ENCODE measurements around the gene TRAPPC12.
A peak's percentile ranks its signal among the peaks of the same experiment; 100 is the strongest.

Gene TRAPPC12

DNA sequence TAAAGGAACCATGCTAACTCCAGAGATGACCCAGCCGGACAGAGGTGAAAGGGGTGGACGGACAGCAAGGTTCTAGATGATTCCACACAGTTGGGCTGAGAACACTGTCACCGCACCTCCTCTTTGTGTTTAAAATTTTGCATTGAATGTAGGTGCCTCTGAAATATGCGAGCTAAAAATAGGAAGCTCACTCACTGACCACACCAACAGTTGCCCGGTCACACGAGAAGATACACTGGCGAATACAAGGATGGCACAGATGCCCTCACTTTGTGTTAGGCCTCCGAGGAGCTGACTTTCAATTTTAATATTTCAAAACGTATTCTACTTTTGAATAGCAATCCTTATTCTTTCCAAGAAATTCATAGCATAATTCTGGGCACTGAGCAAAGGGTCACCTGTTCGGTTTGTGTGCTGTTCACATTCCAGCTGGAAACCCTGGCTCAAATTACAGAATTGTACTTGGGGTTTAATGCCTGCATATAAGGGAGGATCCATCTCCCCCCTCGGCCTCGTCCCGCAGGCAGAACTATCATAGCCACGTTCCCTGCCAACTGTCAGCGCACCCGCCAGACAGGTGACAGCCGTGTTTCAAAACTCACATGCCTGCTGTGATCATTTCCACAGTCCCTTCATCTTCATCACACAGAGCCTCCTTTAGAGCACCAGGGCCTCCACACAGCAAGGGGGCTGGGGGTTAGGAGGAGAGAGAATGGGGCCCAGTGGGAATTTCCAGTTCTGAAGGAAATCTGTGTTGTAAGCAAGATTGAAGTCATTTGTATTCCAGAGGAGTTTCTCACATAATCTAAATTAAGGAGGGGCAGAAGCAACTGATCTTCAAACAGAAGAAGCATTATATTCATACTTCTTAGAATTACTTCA lies 91.6 kb downstream of the TRAPPC12 start:
- no peak for DNase-seq

DNA sequence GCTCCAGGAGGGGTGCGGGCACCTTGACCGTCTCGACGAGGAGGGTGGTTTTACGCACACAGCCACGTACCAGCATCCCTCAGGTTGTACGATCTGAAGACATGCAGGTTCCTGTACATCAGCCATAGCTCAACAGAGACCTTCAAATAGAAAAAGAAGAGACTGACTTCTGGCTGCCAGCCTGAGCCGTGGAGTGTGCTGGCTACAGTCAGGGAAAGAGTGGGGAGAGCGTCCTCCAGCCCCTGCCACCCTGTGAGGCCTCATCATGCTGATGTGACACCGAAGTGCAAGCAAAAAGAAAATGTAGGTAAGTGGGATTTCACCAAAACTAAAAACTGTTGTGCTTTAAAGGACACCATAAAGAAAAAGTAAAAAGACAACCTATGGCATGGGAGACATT lies 92.8 kb downstream of the TRAPPC12 start:
- no peak for DNase-seq

DNA sequence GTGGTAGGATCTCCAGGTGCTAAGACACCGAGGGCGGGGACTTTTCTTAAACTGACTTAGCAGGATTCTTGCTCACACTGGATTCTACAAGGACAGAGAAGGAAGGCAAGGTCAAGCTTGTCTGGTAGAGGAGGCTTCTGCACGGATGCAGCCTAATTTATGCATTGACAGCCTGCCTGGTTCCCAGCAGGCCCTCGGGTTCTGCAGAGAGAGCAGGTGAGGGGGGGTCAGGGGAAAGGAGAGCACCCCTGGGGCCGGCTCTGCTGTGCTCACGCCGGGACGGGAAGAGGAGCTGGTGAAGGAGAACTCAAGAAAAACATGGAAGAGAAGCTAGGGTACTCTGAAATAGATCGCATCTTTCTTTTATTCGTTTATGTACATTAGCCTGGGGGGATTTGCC lies 93.5 kb downstream of the TRAPPC12 start:
- no peak for DNase-seq

DNA sequence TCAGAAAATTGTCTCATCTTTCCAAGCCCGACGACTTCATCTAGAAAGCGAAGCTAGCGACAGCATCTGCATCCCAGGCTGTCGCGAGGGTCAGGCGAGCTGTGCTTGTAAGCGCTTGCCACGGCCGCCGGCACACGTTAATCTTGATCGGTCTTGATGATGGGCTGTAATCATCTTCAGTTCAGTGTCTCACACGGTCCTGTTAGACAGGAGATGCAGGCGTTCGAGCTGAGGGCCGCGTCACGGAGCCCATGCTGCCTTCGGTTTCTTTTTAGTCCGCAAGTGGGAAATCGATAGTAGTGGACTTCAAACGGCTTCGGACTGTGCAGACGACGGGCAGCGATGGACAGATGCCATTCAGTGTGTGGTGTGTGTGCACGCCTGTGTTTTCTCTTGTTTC lies 96.3 kb downstream of the TRAPPC12 start:
- DNase-seq: no peak

DNA sequence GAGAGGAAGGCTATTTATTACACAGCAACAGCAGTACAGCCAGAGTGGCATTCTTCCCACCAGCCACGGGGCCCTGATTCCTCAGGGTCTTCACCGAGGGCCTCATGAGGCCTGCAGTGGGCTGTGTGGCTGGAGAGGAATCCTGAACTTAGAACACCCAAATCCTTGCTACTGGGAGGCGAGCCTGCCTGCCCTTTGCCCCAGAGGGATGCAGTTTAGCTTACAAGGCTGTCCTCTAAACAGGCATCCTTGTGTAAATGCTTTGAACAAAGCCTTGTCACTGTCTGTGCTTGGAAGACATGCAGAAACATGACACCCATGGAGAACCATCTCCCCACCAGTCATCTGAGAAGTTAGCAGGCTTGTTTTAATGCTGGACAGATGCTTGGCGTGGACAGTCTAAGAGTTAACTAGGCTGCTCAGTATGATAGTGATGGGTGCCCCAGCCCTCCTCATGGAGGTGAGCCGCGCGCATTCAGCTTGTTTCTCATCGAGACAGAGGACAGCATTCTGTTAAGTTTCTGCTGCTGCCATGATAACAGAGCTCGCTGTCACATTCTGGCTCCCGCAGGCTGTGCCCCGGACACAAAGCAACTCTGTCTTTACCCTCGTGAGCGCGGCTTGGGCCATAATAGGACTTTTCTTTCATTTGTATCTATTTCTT lies 97.0 kb downstream of the TRAPPC12 start:
- no peak for DNase-seq

DNA sequence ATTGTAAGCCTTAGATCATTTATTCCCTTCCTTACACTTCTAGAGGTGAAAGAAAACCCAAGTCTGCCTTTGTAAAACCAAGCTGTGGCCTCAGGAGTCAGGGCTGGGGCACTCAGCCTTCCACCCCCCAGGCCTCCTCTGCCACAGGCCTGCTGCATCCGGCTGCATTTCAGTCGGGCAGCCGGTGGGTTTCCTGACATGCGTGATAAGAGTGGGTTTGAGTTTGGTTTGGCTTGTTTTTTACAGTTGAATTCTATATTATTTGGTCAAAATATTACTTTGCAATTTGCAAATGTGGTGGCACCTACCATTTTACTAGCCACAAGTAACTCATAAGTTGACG lies 97.5 kb downstream of the TRAPPC12 start:
- DNase-seq: no peak

DNA sequence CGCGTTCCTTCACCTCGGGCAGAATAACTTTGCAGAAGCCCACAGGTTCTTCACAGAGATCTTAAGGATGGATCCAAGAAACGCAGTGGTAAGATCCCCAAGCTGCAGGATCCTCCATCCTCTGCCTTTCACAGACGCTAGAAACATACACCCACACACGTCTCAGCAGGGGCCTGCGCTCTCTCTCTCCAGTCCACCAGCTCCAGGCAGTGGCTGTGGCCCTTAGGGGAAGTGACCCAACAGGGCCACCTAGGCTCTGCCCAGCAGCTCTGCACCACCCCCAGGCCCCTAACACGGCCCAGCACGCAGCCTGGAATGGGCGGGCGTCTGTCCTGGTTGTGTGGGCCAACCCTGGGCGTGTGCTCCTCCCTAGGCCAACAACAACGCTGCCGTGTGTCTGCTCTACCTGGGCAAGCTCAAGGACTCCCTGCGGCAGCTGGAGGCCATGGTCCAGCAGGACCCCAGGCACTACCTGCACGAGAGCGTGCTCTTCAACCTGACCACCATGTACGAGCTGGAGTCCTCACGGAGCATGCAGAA lies 99.4 kb downstream of the TRAPPC12 start:
- DNase-seq: no peak

DNA sequence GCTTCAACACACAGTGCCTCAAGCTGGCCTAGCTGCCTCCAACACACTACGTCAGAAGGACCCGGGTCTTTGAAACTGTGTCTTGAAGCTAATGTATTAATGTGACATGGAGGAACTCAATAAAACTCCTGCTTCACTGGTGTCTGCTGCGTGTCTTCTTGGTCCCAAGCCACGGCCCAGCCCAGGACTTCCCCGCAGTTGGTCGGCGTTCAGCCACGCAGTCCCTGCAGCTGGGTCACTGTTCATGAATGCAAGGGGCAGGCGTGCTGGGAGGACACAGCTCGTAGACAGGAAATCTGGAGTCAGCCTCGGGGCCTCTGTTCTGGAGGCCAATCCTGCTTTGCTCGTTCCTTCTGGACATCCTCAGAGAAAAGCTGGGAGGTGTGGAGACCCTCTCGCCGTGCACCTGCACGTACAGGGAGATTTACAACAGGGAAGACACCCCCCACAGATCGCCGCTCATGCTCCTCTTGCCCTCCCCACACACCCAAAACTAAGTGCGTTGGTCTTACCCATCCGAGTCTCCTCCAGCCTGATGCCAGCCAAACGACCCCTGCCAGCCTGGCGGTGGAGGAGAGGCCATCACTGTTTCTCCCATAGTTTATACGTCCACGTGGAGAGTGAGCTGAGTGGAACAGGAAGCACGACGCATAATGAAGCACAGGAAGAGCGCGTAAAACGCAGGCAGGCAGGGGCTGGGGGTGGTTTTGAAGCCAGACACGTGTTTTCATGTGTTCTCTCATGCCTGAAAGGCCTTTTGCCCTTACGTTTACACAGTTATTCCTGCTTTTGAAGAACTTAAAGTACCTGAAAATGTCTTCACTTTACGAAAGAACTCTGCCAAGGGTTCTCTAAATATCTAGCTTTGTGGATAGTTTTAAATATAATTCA lies 100.2 kb downstream of the TRAPPC12 start:
- no peak for DNase-seq

DNA sequence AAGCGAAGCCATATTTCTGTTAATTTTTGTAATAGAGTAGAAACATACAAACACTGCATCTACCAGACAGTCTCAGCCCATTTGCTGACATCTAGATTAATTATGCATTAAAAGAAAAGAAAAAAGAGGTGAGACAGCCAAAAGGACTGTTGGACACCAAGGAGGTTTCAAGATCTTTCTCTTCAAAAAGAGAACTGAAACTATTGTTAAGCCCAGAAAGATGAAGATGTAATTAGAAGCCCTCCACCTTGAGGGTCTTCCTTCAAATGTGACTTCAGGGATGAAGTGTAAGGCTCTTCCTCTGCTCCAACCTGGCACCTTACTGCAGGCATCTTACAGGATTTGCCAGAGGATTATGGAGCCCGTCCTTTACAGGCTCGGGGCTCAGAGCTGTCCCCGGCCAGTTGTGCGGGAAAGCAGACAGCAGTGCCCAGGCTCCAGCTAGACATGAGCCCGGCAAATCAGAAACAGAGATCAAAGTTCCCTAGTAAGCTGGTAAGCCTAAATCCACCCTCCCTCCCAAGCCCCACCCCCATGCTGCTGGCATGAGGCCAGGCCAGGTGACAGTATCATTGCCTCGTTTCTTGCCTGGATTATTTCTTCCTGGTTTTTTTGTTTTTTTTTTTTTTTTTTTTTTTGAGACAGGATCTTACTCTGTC lies 101.0 kb downstream of the TRAPPC12 start:
- peak; percentile 18 for DNase-seq

DNA sequence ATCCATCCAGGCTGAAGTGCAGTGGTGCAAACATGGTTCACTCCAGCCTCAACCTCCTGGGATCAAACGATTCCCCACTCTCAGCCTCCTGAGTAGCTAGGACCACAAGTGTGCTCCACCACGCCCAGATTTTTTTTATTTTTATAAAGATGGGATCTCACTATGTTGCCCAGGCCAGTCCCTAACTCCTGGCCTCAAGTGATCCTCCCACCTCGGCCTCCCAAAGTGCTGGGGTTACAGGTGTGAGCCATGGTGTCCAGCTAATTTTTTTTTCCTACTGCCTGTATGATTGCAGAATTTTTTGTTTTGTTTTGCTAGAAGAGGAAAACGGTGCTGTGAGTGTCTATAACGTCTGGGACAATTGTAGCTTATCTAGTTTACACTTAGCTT lies 101.5 kb downstream of the TRAPPC12 start:
- DNase-seq: no peak

DNA sequence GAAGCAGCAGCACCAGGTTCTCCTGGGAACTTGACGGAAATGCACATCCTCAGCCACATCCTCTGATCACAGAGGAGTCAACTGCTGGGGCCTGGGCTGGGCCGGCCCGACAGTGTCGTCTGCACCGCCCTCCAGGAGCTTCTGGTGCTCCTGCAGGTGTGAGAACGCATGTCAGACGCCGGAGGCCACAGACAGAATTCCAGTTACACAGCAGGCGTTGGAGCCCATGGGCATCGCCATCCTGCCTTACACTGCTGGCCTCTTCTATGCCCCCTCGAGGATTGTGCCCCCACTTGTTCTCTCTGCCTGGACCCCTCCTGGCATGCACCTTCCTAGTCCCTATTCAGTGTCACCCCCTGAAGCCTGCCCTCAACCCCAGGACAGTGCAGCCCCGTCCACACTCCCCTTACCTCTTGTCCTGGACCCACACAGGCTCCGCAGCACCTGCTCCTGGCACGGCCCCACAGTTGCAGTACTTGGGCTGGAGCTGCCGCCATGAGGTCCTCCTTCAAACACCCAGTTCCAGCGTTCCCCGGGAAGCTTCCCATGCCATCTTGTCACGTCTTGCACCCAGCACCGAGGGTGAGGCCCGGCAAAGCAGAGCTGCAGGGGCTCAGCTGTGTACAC lies 102.4 kb downstream of the TRAPPC12 start:
- no peak for DNase-seq

DNA sequence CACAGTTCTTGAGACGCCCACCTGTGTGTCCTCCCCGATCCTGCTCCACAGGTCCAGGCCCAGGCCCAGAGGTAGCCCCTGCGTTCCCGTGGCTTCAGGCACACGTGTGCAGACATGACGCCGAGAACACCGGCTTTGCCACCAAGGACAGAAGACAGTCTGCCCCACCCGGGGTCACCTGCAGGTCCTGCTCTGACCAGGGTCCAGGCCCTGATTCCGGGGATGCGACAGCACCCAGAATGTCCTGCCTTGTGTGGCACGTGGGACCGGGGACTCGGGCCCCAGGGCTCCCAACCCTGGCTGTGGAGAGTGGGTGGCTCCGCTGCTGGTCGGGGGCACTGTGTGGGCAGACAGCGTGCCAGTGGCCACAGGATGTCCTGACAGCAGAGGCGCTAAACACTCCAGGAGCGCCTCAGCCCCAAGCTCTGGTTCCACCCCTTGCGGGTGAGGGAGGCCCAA lies 102.9 kb downstream of the TRAPPC12 start:
- no peak for DNase-seq

DNA sequence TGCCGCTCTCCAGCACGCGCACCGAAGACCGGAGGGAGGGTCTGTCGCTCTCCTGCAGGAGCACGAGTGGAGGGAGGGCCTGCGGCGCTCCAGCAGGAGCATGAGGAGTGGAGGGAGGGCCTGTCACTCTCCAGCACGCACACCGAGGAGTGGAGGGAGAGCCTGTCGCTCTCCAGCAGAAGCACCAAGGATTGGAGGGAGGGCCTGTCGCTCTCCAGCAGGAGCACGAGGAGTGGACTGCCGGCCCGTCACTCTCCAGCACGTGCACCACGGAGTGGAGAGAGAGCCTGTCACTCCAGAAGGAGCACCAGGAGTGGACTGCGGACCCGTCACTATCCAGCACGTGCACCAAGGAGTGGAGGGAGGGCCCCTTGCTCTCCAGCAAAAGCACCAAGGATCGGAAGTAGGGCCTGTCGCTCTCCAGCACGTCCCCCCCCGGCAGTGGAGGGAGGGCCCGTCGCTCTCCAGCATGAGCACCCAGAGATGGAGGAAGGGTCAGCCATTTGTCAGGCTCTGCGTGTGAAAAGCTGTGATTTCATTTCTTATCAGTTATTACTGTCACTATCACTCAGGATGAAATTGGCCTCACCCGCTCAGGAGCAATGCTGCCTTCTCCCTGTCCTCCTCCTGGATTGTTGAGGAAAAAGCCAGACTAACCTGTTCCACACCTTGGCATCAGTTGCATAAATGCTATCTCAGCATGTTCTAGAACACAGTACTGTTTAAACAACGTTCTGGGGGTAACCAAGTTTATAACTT lies 103.9 kb downstream of the TRAPPC12 start:
- no peak for DNase-seq

DNA sequence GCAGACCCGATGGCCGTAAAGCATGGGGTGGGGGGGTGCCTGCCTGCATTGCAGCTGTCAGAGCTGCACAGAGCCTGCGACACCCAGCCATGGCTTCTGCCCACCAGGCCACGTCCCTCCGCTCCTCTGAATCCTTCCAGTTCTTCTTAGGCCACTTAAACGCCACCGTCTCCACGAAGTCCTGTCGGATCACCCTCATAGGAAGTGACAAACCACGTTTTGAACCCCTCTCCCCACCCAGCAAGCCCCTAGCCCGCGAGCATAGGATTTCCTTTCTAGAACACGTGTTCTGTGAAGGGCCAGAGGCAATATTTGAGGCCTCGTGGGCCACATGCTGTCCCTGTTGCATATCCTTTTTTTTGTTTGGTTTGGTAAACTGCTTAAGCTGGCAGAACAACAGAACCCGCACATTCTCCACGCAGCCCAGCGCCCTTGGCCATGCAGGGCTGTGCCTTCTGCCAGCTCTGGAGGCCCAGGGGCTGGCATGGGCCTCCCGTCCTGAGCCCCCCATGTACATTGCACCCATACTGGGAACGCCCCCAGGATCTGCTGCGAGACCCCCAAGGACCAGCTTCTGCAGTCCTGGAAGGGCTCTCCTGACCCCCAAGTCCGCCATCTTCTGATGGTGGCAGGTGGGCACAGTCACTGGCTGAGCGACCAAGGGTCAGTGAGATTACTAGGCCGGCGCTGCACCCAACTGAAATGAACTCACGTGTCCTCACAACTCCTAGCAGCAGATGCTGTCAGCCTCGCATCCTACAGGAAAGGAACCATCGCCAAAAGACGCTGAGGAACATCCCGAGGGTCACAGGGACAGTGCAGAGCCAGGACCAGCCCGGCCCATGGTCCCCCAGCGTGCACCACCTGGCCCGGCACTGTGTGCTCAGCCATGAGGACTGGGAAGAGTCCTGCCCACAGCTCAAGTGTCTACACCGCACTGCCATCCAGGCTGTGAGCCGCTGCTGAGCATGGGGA lies 104.8 kb downstream of the TRAPPC12 start:
- DNase-seq: no peak

DNA sequence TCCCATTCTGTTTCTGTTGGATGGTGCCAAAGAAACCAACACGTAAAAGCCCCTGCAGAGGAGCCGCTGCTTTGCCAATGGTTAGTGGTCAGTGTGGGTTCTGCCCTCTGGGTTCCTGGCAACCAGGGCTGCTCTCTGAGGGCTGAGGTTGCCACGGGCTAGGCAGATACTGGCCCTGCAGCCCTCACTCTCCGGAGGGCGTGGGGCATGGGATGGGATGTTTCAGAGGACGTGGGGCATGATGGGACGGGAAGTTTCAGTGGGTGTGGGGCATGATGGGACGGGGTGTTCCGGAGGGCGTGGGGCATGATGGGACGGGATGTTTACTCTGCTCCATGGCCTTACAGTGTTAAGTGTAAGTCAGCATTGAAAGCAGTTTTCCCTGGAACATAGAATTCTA lies 105.7 kb downstream of the TRAPPC12 start:
- DNase-seq: no peak

DNA sequence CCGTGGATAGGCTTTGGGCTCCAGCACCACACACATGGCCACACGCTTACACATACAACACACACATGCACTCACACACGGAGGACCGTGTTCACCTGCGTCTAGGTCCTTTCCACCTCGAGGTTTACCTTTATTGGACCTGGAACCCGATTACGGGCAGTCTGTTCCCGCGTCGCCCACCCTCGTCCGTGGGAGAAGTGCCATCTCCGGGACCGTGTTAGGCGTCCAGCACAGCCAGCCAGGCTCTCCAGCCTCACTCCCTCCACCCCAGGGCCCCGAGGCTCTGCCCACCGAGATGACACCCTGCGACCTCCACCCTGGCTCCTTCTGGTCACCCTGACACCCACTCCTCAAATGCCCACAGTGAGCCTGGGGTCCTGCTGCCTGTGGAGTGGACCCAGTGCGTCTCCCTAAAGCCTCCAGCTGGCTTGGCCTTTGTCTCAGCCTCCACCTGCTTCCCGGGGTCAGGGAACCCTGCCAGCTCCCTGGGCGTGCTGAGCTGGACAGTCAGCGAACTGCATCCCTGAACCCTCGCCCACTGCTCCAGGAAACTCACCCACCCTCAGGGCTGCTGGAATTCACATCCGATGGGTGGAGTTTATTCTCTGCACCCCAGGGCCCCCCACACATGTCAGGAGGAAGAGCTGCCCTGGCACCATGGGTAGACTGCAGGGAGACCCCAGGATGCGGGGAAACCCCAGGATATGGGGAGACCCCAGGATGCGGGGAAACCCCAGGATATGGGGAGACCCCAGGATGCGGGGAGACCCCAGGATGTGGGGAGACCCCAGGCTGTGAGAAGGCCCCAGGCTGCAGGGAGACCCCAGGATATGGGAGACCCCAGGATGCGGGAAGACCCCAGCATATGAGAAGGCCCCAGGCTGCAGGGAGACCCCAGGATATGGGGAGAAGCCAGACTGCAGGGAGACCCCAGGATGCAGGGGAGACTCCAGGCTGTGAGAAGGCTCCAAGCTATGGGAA lies 106.8 kb downstream of the TRAPPC12 start:
- no peak for DNase-seq

DNA sequence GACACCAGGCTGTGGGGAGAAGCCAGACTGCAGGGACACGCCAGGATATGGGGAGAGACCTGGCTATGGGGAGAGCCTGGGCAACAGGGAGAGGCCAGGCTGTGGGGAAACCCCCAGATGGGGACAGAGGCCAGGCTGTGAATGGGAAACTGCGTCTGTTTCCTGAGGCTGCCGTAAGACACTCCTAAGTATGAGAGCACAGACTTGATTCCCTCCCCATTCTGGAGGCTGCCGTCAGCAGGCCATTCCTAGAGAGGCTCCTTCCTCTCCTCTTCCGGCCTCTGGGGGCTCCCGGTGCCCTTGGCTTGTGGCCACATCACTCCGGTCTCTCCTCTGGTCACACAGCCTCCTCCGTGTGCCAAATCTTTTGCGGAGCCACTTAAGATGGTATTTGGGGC lies 107.5 kb downstream of the TRAPPC12 start:
- DNase-seq: no peak

DNA sequence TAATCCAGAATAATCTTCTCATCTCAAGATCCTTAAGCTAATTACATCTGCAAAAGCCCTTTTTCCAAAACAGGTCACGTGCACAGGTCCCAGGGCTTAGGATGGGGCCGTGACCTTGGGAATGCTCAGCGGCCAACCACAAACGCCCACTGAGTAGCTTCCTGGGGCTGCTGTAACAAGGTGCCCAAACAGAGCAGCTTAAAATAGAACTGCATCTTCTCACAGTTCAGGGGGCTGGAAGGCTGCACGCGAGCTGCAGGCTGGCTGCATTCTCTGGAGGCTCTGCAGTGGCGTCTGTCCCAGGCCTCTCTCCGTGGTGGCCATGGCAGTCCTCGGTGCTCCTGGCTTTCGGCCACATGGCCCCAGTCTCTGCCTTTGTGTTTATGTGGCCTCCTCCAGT lies 107.9 kb downstream of the TRAPPC12 start:
- no peak for DNase-seq

DNA sequence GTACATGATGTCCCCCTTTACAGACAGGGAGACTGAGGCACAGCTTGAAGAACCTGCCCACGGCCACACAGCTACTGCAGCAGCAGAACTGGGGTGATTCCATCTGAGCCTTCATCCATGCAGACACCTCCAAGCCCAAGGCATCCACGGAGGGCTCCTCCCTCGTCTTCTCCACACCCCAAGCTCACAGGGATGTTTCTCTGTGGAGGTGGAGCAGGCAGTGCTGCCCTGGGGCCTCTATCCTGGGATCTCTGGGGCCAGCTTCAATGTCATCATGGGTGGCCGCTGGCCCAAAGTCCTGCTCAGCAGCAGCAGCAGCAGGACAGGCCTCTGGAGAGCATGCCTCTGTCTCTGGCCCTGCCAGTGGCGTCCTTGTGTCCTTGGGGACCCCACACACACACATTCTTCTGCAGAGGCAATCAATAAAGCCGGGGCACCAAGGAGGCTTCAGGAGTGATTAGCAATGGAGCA lies 108.6 kb downstream of the TRAPPC12 start:
- no peak for DNase-seq

Measured in stimulated activated CD4-positive, alpha-beta T cell treated with anti-CD3 and anti-CD28 coated beads, Interleukin-12 subunit alpha, Interleukin-12 subunit beta, amount 100 ng/mL, for 4 hours (primary cell).